ENCODE measurements around the gene PDE6C.

The PDE6C gene

DNA sequence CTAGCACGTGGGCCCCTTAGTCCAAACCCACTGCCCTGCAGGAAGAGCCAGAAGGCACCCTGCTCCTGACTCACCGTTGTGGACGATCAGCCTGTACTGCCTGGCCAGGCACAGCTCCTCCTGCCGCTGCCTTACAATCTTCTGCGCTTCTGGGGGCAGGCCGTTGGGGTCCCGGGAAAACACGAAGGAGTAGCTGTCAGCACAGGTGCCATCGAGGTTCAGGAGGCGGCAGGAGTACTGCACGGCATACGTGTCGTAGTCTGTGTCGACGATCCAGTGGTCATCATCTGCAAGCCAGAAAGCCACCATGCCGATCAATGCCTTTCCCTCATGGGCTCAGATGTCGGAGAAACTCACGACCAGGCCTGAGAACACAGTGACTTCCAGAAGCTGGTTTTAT, 18.6 kb upstream of the PDE6C start:
- DNase-seq (ENCODE audit: low read depth in 1 of 2, low spot score in 1 of 2), result no peak

DNA sequence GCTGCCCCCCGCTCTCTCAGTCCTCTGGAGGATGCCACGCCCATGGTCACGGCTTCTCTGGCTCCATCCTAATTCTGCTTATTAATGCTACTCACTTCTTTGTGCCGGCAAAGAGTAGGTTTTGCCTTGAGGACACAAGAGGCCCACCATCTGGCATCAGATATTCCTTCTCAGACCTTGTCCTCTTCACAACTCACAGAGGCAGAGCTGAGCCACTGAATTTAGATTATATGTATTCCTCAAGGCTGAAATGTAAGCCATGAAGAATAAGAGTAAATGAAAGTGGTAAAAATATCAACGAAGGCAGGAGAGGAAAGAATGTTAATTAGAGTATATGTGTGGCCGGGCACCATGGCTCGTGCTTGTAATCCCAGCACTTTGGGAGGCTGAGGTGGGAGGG, 17.8 kb upstream of the PDE6C start:
- DNase-seq (ENCODE audit: low read depth in 1 of 2, low spot score in 1 of 2), result no peak

DNA sequence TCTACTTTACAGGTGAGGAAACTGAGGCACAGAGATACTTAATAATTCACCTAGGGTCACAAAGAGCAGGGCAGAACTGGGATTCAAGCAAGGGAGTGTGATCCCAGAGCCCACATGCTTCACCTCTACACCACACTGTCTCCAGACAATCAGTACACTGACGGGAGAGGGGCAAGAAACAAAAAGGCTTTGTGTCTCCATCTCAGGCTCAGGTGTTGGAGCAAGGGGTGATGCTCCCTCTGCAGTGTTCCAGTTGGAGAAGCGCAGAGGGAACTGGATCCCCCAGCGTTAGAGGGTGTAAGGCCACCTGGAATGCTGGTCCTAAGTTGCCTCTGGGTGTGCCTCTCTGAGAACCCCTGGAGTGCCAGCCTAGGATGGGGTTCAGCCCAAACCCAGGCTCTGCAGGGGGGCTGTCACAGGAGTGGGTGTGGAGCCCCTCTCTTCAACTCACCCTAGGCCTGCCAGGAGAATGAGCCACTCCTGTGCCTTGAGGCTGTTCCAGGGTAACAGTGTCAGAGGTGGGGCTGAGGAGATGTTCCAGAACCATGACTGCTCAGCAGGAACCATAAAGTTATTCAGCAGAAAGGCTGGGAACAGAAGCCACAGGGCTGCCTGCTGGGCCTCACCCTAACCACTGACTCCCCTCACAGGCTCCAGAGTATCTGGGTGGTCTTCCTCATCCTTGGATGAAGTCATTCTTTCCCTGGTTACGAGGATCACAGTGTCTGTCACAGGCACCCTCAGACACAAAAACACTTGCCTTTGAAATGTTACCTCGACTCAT, 16.8 kb upstream of the PDE6C start:
- no peak for DNase-seq (ENCODE audit: low read depth in 1 of 2, low spot score in 1 of 2)

DNA sequence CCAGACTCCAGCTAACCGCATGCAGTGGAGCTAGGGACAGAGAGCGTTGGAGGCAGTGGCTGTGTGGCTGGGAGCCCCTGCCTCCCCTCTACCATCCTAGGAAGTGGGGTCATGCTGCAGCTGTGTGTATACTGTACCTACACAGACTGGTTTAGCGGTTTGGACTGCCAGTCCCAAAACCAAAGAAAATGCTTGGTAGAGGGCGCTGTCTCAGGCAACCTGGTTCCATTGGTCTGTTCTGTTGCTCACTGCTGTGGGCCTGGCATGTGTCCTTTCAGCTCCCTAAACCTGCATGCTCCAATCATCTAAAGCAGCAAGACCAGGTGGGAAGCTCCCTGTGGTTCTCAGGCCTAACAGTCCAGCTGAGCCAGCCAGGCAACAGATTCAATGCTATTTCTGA, 15.8 kb upstream of the PDE6C start:
- no peak for DNase-seq (ENCODE audit: low read depth in 1 of 2, low spot score in 1 of 2)

DNA sequence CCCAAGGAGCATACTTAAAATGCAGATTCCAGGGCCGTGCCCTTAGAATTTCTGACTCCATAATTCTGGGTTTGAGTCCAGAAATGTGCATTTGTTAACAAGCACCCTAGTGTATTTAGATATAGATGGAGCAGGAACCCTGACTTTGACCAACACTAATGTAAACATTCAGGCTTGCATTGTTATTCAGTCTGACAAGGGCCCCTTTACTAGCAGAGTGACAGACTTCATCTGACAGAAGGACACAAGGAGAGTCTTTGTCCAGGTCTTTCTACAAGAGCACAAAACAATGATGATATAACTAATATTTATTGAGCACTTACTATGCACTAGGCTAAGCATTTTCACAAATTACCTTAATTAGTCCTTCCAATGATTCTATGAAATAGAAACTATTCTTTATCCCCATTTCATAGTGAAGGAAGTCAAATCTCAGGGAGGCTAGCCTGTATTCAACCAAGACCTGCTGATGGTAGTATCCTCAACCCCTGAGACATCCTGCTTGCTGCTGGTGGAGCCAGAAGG, 15.2 kb upstream of the PDE6C start:
- DNase-seq (ENCODE audit: low read depth in 1 of 2, low spot score in 1 of 2), result no peak

DNA sequence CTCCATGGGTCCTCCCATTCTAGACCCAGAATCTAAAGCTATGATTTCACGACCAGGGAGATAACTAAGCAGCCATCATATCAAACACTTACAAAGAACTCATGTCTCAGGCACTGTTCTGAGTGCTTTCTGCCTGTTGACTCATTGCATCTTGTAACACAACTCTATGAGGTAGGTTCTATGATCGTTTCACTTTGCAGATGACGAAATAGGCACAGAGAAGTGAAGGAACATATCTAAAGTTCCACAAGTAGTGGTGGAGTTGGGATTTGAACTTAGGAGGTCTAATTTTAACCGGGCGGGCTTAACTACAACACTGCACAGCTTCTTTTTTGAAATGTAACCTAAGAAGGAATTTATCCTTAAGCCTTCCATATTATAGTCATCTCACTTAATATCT, 14.2 kb upstream of the PDE6C start:
- DNase-seq (ENCODE audit: low read depth in 1 of 2, low spot score in 1 of 2), result no peak

DNA sequence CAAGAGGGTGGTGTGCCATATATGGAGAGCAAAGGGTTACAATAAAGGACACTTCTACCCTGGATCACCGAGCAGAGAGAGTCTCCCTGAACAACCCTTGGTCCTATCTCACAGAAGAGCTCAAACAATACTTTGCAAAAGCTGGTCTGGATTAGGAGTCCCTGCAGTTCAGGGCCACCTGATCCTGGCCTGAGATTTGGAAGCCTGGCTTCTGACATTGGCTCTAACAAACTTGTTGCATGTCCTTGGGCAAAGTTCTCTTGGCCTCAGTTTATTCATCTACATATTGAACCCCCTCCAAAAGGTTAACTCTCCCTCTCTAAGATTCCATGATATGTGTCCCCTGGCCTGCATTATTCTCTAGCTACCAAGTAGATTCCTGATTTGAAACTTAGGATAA, 13.0 kb upstream of the PDE6C start:
- no peak for DNase-seq (ENCODE audit: low read depth in 1 of 2, low spot score in 1 of 2)

DNA sequence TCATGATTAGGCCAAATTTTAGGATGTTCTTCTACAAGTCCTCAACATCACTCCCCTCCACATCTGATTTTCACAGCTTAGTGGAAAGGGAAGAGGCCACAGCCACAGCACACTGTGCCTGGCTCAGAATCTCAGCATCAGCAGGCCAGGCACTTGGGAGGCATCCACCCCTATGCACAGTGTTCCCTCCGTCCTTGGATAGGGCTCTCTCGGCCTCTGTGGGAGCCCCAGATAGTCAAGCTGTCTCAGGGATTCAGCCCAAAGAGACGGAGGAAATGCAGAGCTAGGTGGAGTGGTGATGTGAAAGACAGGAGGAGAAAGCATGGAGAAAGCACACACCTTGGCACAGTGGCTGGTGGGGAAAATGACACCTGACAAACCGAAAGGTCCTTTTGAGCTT, 12.6 kb upstream of the PDE6C start:
- DNase-seq (ENCODE audit: low read depth in 1 of 2, low spot score in 1 of 2), result no peak

DNA sequence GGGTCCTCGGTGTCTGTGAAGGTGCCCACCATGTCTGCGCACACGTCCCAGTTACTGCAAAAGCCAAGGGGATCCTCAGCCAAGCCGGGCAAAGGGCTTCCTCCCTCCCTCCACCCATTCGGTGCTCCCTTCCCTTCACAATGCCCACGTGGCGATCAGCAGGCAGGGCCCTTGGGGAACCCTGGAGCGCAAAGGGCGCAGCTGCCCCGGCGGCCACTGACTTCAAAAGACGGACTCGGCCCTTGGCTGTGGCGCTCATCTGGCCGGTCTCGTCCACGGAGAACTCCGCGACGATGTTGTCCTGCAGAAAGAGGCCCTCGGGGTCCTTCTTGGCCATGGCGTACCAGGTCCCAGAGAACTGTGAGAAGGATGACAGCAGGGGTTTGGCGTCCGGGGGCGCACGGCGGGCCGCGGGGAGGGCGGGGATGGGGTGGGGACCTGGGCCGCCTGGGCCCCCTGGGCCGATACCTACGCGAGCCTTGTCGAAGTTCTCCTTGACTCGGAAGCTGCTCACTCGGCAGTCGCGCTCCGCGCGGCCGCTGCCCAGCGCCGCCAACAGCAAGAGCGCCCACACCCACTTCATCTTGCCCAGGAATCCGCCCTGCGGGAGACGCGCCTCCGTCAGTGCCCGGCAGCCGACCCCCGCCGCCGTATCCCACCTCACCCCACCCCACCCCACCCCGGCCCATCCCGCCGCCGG, 11.7 kb upstream of the PDE6C start:
- no peak for DNase-seq (ENCODE audit: low read depth in 1 of 2, low spot score in 1 of 2)

DNA sequence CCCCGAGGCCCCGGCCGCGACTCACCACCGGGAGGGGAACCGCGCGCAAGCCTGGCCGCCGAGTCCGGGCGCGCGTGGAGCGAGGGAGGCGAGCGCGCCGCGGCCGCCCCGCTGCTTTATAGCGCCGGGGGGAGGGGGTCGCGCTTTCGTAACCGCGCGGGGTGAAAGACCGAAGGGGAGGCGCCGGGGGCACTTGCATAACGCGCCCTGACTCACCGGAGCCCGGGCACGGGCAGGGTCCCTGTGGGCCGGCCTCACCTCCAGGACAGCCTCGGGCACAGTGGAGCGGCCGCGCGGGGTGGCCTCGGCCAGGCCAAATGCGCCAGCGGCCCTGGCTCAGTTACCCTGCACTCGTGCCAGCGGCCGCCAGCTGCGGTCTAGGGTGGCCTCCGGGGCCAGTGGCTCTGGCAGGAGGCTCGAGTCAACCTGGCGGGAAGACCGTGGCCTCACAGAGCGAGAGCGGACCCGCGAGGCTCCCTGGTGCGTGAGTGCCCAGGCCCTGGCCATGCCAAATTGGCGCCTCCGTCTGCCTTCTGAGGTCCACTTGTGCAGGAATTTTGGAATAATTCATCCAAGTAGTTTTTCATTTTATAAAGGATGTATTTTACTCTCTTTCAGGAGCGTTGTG, 11.1 kb upstream of the PDE6C start, which contains the start of gene RBP4:
Gene RBP4, minus strand, starts transcription at position 90 of the 628 bp plus-strand sequence. CDS start 207 bp downstream, outside the sequence.
- no peak for DNase-seq (ENCODE audit: low read depth in 1 of 2, low spot score in 1 of 2)

DNA sequence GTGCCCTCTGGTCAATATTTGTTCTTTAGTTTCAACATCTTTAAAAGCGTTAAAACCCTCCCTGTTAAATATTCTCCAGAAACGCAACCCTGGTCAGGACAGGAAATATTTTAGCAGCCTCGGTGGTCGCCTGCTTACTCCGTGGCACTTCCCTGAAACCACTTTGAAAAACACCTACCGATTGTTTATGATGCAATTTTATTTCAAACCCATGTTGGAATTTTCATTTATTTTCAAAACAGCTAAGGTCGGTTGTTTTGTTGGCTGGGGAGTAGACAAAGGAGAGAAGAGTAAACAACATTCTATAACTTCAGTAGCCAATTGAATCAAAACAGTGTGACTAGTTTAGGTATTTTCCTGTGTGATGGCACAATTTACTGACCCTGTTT, 10.6 kb upstream of the PDE6C start:
- DNase-seq (ENCODE audit: low read depth in 1 of 2, low spot score in 1 of 2), result no peak

DNA sequence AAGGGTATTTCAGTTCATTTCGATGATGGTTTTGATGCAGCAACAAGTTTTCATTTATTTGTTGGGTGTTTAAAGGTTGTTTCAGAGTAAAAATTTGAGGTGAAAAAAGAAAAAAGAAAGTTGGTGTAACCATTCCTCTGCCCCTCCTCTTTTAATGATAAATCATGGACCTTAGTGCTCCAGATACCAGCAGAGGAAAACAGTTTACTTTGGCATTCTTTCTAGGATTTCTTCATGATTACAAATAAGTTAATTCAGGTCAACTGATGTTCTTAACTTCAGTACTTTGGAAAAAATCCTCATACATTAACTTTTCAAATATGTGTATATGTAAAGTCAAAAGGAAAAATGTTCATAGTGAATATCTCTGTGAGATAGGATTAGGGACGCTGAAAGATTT, 9.3 kb upstream of the PDE6C start:
- no peak for DNase-seq (ENCODE audit: low read depth in 1 of 2, low spot score in 1 of 2)

DNA sequence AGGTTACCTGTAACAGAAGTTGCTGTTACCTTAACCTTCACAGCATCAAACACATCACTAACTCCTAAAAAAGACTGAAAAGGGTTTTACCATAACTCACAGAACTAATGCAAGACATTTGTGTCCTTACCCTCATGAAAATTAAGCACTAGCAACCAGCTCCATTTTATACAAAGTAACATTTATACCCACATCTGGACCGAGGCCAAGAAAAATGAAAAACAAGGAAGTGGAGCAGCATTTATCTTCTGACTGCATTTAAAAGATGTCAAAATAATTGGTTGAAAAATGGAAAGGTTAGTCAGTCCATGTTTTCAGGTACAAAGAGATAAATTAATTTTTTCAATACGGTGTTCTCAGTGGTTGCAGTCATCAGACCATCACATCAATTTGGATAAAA, 8.2 kb upstream of the PDE6C start:
- no peak for DNase-seq (ENCODE audit: low read depth in 1 of 2, low spot score in 1 of 2)

DNA sequence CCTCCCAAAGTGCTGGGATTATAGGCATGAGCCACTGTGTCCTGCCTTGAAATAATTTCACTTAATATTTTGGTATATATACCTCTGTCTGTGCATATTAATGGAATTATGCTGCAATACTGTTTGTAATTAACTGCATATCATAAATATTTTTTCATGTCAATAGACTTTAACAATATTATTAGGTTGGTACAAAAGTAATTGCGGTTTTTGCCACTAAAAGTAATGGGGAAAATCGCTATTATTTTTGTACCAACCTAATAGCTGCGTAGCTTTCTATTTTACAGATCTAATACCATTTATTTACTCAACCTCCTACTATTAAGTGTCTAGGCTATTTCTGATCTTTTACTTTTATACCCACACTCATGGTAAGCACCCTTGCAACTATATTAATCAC, 3.9 kb upstream of the PDE6C start:
- no peak for DNase-seq (ENCODE audit: low read depth in 1 of 2, low spot score in 1 of 2)

DNA sequence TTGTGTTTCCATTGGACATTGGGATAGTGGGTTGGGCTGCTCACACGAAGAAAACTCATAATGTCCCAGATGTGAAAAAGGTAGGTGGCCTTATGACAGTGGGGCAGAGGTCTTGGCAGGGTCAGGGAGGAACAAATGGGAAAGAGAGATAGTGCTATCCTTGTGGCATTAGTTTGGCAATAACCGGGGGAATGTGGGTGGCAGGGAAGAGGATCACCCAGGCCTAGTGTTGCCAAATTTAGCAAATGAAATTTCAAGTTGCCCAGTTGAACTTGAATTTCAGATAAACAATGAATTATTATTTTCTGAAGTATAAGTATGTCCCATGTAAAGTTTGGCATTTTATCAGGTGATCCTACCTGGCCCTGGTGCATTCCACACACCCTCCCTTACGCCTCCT, 789 bp downstream of the PDE6C start:
- DNase-seq (ENCODE audit: low read depth in 1 of 2, low spot score in 1 of 2), result no peak

DNA sequence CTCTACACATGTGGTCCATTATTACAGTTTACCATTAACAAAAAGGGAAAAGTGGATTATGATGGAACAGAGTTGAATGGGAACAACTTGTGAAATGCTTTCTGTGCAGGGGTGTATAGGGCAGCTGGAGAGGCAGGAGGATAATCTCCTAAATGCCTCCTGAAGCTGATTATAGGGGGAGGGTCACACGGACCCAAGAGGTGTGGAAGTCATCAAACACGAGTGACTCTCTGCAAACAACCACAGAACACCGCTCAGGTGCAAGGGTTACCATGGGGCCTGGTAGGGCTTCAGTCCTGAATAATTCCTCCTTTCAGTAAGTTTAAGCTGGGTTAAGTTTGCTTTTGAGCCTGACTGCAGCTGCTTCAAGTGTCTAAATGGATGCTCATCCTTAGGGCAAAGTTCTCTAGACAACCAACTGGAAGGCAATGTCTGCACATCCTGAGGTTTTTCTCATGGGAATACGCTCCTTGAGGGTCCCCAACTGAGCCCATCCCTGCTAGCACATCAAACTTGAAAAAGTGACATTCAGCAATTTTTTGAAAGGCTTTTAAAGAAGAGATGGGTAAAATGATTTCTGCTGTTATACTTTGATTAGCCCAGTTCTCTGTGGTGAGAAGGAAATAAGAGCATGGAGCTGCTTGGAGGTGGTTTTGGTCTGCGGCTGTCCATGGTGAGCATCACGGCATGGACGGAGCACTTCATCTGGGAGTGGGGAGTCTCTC, 1.9 kb downstream of the PDE6C start:
- no peak for DNase-seq (ENCODE audit: low read depth in 1 of 2, low spot score in 1 of 2)

DNA sequence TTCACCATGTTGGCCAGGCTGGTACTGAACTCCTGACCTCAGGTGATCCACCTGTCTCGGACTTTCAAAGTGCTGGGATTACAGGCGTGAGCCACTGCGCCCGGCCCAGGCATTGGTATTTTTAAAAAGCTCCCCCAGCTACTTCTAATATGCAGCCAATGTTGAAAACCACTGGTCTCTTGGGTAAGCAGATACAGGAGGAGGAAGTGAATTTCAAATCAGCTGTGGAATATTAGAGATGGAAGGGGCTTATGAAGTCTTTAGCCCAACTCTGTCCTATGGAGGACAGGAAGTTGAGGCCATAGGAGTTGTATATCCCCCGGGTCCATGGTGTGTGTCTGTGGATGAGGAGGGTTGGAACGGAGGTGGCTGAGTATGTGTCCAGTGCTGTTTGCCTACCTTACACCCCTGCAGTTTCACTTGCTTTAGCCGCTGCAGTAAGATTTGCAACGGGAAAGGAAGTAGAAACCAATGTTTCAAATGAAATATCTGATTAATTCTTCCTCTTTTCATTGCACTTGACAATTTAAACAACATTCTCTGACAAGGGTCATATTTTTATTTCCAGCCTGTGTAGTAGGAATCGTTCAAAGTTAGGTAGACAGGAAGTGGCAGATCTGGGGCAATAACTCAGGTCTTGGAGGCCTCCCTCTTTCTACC, 3.4 kb downstream of the PDE6C start:
- no peak for DNase-seq (ENCODE audit: low read depth in 1 of 2, low spot score in 1 of 2)

DNA sequence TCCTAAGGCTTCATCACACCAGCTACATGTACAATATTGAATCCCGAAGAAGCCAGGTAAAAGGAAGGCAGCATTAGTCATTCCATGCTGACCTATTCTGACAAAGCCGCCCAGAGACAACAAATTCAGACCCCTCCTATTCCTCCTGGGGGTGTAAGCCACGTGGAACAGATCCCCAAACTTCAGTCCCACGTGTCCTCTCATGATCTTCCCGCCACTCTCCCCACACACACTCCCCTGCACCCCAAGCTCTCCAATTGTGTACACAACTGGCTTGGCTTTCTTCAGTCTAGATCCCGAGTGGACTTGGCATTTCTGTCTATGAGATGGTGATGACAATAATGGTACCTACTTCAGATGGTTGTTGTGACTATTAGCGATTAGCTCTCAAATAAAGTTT, 8.6 kb downstream of the PDE6C start:
- DNase-seq (ENCODE audit: low read depth in 1 of 2, low spot score in 1 of 2), result no peak

DNA sequence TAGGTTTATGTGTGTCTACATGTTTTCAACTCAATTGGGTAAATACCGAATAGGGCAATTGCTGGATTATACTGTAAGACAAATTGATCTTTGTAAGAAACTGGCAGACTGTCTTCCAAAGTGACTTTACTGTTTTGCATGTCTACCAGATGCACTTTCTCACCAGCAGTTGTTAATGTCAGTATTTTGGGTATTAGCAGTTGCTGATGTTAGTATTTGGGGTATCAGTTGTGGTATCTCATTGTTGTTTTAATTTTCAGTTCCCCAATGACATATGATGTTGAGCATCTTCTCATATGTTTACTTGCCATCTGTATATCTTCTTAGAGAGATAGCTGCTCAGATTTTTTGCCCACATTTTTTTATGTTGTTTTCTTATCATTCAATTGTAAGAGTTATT, 10.6 kb downstream of the PDE6C start:
- DNase-seq (ENCODE audit: low read depth in 1 of 2, low spot score in 1 of 2), result no peak

DNA sequence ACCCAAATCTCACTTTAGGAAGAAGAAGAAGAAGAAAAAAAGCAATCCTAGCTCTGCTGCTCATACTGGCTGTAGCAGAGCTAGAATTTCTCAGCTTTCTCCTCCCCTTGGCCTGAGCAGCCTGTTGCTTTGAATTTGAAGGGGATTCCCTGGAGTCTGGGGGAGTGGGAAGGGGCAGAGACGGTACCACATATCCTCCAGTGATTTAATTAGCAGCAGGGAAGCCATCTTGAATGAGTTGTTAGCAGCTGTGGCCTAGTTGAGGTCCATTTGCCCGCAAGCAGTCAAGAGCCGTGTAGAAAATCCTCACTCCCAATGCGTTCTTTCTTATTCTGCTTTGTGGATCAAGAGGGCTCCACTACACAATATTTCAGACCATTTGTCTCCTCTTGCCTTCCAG, 16.5 kb downstream of the PDE6C start:
- DNase-seq (ENCODE audit: low read depth in 1 of 2, low spot score in 1 of 2), result no peak

Measured in activated T-helper 1 cell treated with anti-CD3 and anti-CD28 coated beads, Interleukin-2, amount 50 U/mL, for 16 hours (primary cell).